ENCODE measurements around the gene TRPV6. TPM values are rescaled to one million over a fixed set of nuclear protein-coding genes. Genes with fewer than 3 reads are reported as not detected.

The TRPV6 gene
- total RNA-seq, 1 donor from 2014 or later = not detected

DNA sequence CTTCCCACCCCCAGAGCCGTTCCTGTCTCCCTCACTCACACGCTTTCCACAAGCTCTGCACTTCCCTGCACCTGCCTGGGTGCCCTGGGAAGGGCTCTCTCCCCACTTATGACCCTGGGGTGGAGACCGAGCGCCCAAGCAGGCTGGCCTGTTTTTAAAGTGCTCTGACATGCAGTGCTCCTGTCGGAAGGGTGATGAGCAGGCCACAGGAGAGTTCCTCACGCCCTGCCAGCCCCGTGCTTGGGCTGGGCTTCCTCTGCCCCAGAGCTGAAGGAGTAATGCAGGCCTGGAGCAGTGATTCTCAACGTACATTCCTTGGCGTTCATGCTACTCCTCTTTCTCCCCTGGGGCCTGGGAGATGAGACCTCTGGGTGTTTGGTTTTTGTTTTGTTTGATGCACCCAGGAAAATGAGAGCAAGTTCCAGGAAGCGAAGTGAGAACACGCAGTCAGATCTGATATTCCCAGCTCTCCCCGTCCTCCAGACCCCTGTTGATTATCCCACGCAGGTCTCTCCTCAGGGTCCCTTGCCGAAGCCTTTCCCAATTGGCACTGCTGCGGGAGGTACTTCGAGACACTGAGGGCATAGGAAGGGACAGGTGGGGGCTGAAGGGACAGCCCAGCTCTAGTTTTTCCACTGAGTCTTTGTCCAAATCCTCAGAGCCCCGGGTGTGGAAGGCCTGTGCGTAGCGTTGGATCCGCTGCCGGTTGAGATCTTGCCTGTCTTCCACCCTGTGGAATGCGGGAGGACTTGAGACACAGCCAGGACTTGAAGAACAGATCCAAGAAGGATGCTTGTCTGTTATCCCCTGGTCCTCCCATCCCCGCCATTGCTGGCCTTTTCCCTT, 14.1 kb downstream of the TRPV6 start:
- DNase-seq (ENCODE audit: low spot score) = peak; percentile 47
- intact Hi-C loops (cut with DNase I) = no loop called here

DNA sequence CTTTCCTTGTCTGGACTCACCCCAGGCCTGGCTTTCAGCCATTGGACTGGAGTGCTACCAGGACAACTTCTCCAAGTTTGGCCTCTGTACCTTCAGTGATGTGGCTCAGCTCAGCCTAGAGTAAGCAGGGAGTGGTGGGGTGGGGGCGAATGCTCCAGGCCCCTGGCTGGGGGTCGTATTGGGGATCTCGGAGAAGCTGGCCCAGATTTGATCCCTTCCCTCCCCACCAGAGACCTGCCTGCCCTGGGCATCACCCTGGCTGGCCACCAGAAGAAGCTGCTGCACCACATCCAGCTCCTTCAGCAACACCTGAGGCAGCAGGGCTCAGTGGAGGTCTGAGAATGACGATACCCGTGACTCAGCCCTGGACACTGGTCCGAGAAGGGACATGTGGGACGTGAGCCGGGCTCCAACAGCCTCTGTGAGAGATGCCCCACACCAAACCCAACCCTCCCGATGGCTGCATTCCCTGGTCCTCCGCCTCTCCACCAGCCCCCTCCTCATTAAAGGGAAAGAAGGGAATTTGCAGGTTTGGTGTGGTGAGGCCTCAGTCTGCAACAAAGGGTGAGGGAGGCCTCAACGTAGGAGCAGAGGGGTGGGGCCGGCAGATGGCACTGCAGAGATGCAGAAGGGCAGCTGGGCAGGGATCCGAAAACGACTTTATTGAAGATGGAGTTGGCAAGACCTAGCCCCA, 14.8 kb downstream of the TRPV6 start:
- peak; percentile 58 for DNase-seq (ENCODE audit: low spot score)
- intact Hi-C loops (cut with DNase I) = no loop called here

DNA sequence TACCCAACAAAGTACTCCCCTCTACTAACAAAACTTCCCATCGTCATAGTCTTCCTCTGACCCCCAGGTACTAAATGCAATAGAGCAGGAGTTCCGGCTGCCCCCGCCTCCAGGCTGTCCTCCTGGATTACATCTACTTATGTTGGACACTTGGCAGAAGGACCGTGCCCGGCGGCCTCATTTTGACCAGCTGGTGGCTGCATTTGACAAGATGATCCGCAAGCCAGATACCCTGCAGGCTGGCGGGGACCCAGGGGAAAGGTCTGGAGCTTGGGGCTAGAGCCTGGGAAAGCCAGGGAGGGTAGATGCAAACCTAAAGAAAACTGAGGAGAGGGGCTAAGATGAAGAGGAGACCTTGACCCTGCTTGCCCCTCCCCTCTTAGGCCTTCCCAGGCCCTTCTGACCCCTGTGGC, 15.4 kb downstream of the TRPV6 start:
- peak; percentile 68 for DNase-seq (ENCODE audit: low spot score)
- intact Hi-C loops (cut with DNase I) = no loop called here

DNA sequence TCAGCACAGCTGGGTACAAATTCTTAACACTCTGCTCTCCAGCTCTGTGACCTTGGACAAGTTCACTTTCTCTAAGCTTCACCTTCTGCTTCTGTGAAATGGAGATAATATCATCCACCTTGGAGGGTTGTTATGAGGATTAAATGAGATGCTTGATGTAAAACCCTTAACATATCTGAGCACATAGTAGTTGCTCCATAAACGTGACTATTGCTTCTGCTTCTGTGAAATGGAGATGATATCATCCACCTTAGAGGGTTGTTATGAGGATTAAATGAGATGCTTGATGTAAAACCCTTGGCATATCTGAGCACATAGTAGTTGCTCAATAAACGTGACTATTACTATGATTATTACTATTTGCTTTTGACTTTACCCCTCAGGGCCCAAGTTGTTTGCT, 16.1 kb downstream of the TRPV6 start:
- intact Hi-C loops (cut with DNase I) = no loop called here
- DNase-seq (ENCODE audit: low spot score) = no peak

DNA sequence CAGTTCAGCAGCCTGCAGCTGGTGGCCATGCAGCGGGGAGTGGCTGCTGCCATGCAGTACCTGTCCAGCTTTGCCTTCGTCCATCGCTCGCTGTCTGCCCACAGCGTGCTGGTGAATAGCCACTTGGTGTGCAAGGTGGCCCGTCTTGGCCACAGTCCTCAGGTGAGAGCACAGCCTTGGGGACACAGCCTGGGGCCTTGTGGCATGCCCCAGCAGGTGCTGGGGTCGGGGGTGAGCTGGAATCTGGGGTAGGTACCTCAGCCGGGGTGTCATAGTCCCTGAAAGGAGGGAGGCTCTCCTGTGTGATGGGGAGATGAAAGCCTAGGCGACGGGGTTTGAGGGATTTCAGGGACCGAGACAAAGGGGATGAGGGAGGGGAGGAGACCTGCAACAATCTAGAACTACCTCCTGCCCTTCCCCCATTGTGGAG, 16.5 kb downstream of the TRPV6 start:
- DNase-seq (ENCODE audit: low spot score) = peak; percentile 58
- intact Hi-C loops (cut with DNase I) = no loop called here

DNA sequence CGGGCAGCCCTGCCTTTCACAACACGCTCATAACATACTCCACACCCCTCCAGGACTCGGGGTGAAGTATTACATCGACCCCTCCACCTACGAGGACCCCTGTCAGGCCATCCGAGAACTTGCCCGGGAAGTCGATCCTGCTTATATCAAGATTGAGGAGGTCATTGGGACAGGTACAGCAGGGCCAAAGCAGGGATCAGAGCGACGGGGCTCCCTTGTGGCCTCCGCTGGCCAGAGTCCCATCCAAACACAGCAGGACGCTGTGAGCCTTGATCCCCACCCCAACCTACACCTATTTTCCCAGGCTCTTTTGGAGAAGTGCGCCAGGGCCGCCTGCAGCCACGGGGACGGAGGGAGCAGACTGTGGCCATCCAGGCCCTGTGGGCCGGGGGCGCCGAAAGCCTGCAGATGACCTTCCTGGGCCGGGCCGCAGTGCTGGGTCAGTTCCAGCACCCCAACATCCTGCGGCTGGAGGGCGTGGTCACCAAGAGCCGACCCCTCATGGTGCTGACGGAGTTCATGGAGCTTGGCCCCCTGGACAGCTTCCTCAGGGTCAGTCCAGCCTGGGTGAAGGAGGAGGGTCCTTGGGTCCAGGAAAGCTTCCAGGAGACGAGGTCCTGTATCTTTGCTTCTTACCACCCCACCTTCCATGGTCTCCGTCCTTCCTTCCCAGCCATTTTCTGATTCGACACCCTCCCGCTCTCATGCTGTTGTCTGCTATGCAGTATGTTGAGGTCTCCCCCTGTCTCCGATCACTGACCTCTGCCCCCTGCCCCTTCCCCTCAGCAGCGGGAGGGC, 17.2 kb downstream of the TRPV6 start:
- DNase-seq (ENCODE audit: low spot score) = peak; percentile 68
- intact Hi-C loops (cut with DNase I) = no loop called here

DNA sequence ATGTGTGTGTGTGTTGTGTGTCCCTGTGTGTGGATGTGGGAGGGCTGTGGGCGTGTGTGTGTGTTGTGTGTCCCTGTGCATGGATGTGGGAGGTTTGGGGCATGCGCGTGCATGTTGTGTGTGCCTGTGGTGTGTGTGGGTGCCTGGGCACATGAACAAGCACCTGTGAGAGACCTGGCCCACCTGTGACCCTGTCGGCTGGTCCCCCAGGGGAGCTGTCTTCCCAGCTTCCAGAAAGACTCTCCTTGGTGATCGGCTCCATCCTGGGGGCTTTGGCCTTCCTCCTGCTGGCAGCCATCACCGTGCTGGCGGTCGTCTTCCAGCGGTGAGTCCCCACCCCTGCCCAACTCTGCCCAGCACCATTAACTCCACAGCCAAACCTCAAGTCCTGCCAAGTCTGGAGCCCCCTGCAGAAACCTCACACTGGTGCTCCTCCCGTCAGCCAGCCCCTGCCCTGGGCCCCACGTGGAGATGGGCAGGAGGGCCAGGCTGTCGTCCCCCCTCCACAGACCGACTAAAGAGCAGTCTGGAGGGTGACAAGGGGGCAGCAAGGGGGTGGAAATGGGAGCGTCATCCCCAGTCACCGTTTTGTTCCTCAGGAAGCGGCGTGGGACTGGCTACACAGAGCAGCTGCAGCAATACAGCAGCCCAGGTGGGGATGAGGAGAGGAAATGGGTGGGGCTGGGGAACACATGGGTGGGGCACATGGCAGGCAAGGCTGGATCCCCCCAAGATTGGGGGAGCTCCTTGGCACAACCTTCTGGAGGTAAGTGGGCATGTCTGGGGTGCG, 18.0 kb downstream of the TRPV6 start:
- intact Hi-C loops (cut with DNase I) = no loop called here
- DNase-seq (ENCODE audit: low spot score) = peak; percentile 54

DNA sequence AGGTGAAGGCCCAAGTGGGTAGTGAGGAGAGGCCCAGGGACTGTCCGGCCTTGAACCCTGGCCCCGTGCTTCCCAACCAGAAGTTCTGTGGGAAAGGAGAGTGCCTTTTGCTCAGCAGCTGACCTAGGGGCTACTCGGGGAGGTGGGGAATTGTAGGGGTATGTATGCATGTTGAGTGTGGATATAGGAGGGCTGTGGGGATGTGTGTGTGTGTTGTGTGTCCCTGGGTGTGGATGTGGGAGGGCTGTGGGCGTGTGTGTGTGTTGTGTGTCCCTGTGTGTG, 18.5 kb downstream of the TRPV6 start:
- DNase-seq (ENCODE audit: low spot score) = peak; percentile 57
- intact Hi-C loops (cut with DNase I) = no loop called here

DNA sequence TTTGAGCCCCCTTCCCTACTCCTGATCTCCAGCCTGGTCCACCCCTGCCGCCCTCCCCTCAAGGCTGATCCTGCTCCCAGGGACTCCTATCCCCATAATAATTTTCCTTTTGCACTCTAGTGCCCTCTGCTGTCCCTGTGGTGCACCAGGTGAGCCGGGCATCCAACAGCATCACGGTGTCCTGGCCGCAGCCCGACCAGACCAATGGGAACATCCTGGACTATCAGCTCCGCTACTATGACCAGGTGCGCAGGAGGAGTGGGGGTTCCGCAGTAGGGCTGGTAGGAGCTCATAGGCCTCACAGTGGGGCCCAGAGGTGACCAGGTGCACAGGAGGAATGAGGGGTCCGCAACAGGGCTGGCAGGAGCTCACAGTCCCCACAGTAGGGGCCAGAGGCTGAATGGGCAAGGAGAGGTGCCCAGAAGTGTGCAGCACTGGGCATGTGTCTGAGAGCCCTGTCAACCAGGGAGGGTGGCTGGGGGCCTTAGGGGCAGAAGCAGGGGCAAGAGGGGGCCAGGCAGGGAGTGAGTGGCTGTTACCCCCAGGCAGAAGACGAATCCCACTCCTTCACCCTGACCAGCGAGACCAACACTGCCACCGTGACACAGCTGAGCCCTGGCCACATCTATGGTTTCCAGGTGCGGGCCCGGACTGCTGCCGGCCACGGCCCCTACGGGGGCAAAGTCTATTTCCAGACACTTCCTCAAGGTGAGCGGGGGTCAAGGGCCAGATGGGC, 19.0 kb downstream of the TRPV6 start:
- intact Hi-C loops (cut with DNase I) = loop anchor here (1.0 kb wide), 1 partner anchor 12 kb away; no protein-coding TSS in a partner anchor
- peak; percentile 66 for DNase-seq (ENCODE audit: low spot score)

DNA sequence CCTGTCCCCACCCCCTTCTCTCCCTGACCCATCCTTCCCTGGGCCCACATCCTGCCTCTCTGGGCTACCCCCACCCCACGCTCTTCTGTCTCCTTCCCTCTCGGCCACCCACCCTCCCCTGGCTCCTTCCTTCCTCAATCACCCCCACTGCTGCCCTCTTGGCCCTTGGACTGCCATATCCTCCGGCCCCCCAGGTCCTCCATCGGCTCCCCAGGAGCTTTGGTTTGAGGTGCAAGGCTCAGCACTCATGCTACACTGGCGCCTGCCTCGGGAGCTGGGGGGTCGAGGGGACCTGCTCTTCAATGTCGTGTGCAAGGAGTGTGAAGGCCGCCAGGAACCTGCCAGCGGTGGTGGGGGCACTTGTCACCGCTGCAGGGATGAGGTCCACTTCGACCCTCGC, 19.8 kb downstream of the TRPV6 start:
- peak; percentile 62 for DNase-seq (ENCODE audit: low spot score)
- intact Hi-C loops (cut with DNase I) = loop anchor here (1.0 kb wide), 1 partner anchor 11 kb away; no protein-coding TSS in a partner anchor

DNA sequence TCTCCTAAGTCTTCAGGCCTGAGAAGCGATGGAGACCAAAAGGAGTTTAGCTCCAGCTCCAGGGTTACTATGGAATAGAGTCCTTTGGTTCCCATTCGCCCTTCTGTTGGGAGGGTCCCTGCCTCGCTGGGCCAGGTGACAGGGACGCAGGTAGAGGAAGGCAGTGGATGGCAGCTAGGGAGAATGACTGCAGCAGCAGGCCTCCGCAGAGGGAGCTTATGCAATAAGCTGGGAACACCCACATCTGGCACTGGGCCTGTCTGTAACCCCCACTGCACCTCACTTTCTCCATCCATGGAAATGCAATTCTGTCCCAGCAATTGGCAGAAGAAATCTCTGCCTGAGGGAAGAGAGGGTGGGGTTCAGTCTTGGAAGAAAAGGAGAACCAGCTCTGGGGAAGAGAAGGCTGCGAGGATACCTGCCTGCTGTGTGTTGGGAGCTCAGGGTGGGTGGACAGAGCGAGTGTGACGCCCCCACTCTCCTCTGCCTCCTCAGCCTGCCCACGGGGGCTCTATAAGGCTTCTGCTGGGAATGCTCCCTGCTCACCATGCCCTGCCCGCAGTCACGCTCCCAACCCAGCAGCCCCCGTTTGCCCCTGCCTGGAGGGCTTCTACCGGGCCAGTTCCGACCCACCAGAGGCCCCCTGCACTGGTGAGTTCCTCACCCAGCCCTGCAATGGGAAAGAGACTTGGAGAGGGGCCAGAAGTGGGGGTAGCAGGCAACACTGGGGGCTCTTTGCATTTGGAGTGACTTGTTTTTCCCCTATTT, 20.4 kb downstream of the TRPV6 start:
- no peak for DNase-seq (ENCODE audit: low spot score)
- intact Hi-C loops (cut with DNase I) = no loop called here

DNA sequence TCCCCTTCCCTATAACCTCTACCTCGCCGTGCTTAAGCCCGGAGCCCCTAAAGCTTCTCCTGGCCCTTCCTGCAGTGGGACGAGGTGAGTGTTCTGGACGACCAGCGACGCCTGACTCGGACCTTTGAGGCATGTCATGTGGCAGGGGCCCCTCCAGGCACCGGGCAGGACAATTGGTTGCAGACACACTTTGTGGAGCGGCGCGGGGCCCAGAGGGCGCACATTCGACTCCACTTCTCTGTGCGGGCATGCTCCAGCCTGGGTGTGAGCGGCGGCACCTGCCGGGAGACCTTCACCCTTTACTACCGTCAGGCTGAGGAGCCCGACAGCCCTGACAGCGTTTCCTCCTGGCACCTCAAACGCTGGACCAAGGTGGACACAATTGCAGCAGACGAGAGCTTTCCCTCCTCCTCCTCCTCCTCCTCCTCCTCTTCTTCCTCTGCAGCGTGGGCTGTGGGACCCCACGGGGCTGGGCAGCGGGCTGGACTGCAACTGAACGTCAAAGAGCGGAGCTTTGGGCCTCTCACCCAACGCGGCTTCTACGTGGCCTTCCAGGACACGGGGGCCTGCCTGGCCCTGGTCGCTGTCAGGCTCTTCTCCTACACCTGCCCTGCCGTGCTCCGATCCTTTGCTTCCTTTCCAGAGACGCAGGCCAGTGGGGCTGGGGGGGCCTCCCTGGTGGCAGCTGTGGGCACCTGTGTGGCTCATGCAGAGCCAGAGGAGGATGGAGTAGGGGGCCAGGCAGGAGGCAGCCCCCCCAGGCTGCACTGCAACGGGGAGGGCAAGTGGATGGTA, 21.5 kb downstream of the TRPV6 start:
- intact Hi-C loops (cut with DNase I) = no loop called here
- DNase-seq (ENCODE audit: low spot score) = no peak

DNA sequence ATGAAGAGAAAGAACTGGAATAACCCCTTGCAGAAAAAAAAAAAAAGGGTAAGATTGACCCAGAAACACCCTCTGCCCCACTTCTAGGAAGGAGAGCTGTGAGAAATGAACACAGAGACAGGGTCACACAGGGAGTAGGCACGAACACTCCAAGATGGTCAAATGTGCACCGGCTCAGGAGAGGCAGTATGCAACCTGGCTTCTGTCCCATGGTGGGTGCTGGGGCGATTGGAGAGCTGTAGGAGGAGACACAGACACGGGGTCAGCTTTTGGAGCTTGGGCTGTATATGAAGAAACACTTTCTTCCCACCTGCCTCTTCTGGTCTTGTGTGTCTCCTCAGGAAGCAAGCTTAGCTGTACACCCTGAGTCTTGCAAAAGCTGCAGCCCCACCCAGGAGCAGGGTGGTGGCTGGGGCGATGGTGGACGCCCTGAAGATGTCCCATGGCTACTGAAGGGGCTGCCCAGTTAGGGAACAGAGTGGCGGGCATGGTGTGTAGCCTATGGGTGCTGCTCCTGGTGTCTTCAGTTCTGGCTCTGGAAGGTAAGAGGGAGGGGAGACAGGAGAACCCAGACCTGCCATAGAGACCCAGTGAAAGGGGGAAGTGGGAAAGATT, 22.7 kb downstream of the TRPV6 start:
- intact Hi-C loops (cut with DNase I) = no loop called here
- no peak for DNase-seq (ENCODE audit: low spot score)

DNA sequence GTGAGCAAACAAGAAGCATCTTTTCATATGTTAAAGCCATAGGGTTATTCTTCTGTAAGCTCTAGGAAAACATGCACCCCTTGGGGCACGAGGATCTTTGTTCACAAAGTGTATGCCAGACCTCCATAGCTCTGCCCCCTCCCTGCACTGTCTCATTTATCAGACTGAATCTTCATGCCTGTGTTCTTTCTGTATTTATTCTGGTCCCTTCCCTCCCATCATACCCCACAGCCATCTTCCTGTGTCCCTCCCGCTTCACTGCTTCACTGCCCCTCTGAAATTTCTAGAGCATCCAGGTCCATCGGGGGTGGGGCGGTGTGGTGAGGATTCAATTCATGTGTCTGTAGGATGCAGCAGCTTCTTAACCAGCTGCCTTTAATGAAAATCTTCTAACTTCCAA, 23.2 kb downstream of the TRPV6 start:
- intact Hi-C loops (cut with DNase I) = no loop called here
- no peak for DNase-seq (ENCODE audit: low spot score)

DNA sequence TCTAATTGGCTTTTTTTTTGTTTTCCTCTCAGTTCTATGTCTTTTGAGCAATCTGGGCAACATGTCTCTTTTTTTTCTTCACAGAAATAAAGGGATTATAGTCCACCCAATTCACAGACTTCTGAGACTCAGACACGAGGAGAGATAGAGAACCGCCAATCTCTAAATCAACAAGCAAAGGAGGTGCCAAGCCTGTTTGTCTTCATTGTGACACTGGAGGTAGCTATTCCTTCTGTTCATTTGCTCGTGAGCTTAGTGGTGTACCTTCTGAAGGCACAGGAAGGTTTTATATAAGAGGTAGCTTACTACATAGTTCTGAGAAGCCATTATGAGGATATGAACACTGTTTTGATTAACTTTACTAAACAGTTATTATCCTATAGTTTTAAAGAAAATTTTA, 24.6 kb downstream of the TRPV6 start:
- intact Hi-C loops (cut with DNase I) = no loop called here

DNA sequence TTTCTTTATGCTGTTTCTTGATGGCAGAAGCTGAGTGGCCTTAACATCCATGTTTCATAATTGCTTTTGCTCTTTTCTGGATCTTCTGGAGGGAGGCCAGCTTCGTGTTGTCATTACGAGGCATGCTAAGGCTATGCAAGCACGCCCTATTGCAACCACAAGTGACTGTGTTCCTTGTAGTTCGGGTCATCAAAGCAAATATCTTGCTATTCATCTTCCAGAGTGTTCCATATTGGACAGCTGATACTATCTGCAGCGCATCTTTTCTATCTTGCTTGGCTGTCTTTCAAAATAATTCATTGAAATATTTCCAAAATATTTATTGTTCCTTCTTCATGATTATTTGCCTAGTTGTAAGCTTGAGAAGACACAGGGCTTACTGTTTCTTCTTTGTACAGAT, 25.7 kb downstream of the TRPV6 start:
- intact Hi-C loops (cut with DNase I) = no loop called here

More for the DNA sequence above, 24.6 kb downstream of the TRPV6 start:
- DNase-seq (ENCODE audit: low spot score) = no peak

DNA sequence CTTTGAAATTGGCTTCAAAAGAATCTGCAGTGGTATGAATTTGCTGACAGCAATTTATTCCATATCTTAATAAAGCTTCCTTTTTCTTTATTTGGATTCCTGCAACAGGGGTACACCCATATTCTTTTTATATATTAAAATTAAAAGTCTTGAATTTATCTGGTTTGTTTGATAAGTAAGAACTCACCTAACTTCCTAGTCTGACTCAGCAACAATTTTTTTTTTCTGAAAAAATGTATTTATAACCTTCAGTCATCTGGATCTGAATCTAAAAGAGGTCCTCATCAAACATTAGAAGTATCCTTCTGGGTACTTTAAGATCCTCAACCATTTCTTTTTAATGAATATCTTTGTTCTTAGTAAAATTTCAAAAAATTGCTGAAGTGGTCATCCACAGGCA, 26.1 kb downstream of the TRPV6 start:
- DNase-seq (ENCODE audit: low spot score) = no peak
- intact Hi-C loops (cut with DNase I) = no loop called here

More for the DNA sequence above, 25.7 kb downstream of the TRPV6 start:
- no peak for DNase-seq (ENCODE audit: low spot score)

Measured in cardiac septum (tissue), 1 donor.